CD14-positive monocyte (primary cell): ENCODE results near the gene RNF212B. TPM values are rescaled to one million over a fixed set of nuclear protein-coding genes. Genes with fewer than 3 reads are reported as not detected.

Source experiments
- DNase-seq, 3 donors: peaks; one replicate each; pipeline ENCODE4 v3.0.0-alpha.2; 2011 to 2022
- H2AFZ ChIP-seq: 2 replicates; pipeline ENCODE4 v1.6.0; 2012; ENCODE audit warnings: mild to moderate bottlenecking, low read depth, low read length, inconsistent platforms; ENCODE audit not compliant: insufficient read depth, poor library complexity, severe bottlenecking
- H3K27ac ChIP-seq, 2 donors: 1 replicate in 1 of 2; 2 replicates in 1 of 2; pipeline ENCODE4 v1.5.1; 2012 to 2013; ENCODE audit warnings: low read length in 2 of 2, control low read depth in 1 of 2, inconsistent platforms in 1 of 2, low read depth in 1 of 2, mild to moderate bottlenecking in 1 of 2
- H3K27me3 ChIP-seq, 2 donors: one replicate each; pipeline versions ENCODE4 v1.6.0 to v1.6.1; 2011 to 2013; ENCODE audit warnings: low read length in 2 of 2; ENCODE audit not compliant: control insufficient read depth in 2 of 2, insufficient read depth in 2 of 2
- H3K36me3 ChIP-seq, 2 donors: replicated peaks in 1 of 2; 1 replicate in 1 of 2; 2 replicates in 1 of 2; pipeline versions ENCODE4 v1.5.1 to v1.6.1; 2012 to 2013; ENCODE audit warnings: low read length in 2 of 2, control low read depth in 1 of 2, inconsistent platforms in 1 of 2, mild to moderate bottlenecking in 1 of 2; ENCODE audit not compliant: insufficient read depth in 2 of 2, control insufficient read depth in 1 of 2
- H3K4me1 ChIP-seq, 2 donors: 1 replicate in 1 of 2; 2 replicates in 1 of 2; pipeline versions ENCODE4 v1.5.1 to v1.6.1; 2012 to 2013; ENCODE audit warnings: low read length in 2 of 2, control low read depth in 1 of 2, inconsistent platforms in 1 of 2, mild to moderate bottlenecking in 1 of 2, moderate library complexity in 1 of 2; ENCODE audit not compliant: insufficient read depth in 2 of 2, control insufficient read depth in 1 of 2
- H3K4me2 ChIP-seq: replicated peaks from 2 replicates; pipeline ENCODE3; 2012; ENCODE audit warnings: low read length, moderate library complexity, mild to moderate bottlenecking; ENCODE audit not compliant: poor library complexity, severe bottlenecking; ENCODE audit errors: extremely low read depth
- H3K4me3 ChIP-seq, 3 experiments: fragments of 200-600 bp in 1 of 3; sonication (generic) in 1 of 3; replicated peaks in 1 of 3; 1 replicate in 2 of 3; 2 replicates in 1 of 3; pipeline ENCODE4 v1.5.1; 2011 to 2013; ENCODE audit warnings: low read length in 3 of 3, mild to moderate bottlenecking in 3 of 3, control low read depth in 2 of 3, low read depth in 2 of 3, inconsistent platforms in 1 of 3, moderate library complexity in 1 of 3
- H3K79me2 ChIP-seq: 2 replicates; pipeline ENCODE4 v1.6.0; 2012; ENCODE audit warnings: mild to moderate bottlenecking, control low read depth, inconsistent platforms, low read length, moderate library complexity; ENCODE audit not compliant: insufficient read depth
- H3K9ac ChIP-seq: 2 replicates; pipeline ENCODE4 v1.6.0; 2017; ENCODE audit warnings: low read length, mild to moderate bottlenecking; ENCODE audit not compliant: insufficient read depth, poor library complexity, severe bottlenecking
- H3K9me3 ChIP-seq, 2 donors: replicated peaks in 1 of 2; 1 replicate in 1 of 2; 2 replicates in 1 of 2; pipeline versions ENCODE4 v1.5.1 to v1.6.1; 2012 to 2013; ENCODE audit warnings: low read length in 2 of 2, control low read depth in 1 of 2; ENCODE audit not compliant: control insufficient read depth in 1 of 2, insufficient read depth in 1 of 2
- H4K20me1 ChIP-seq: 2 replicates; pipeline ENCODE4 v1.6.0; 2012; ENCODE audit warnings: mild to moderate bottlenecking, low read length, control low read depth, moderate library complexity; ENCODE audit not compliant: insufficient read depth
- H3K27ac Mint-ChIP-seq, 7 donors: one replicate each; pipeline ENCODE4 v1.8.0; 2020; ENCODE audit warnings: mild to moderate bottlenecking in 7 of 7, mixed read lengths in 7 of 7, moderate library complexity in 6 of 7, inconsistent platforms in 2 of 7
- H3K27me3 Mint-ChIP-seq, 3 donors: one replicate each; pipeline ENCODE4 v1.8.0; 2021 to 2022; ENCODE audit warnings: low read depth in 3 of 3, mild to moderate bottlenecking in 3 of 3, mixed read lengths in 3 of 3, moderate library complexity in 3 of 3, inconsistent platforms in 1 of 3
- H3K36me3 Mint-ChIP-seq, 2 donors: one replicate each; pipeline ENCODE4 v1.8.0; 2020; ENCODE audit warnings: mixed read lengths in 2 of 2, inconsistent platforms in 1 of 2, mild to moderate bottlenecking in 1 of 2
- H3K4me1 Mint-ChIP-seq: one replicate; pipeline ENCODE4 v1.8.0; 2020; ENCODE audit warnings: mild to moderate bottlenecking, mixed read lengths
- H3K4me3 Mint-ChIP-seq, 2 donors: one replicate each; pipeline ENCODE4 v1.8.0; 2020; ENCODE audit warnings: mild to moderate bottlenecking in 2 of 2, mixed read lengths in 2 of 2, moderate library complexity in 1 of 2
- H3K9me3 Mint-ChIP-seq, 7 donors: one replicate each; pipeline ENCODE4 v1.8.0; 2020 to 2022; ENCODE audit warnings: mixed read lengths in 7 of 7, mild to moderate bottlenecking in 6 of 7, moderate library complexity in 6 of 7, inconsistent platforms in 2 of 7
- CTCF ChIP-seq: fragments of 200-600 bp; IDR thresholded peaks from one replicate; pipeline ENCODE4 v1.8.0; 2022; ENCODE audit warnings: antibody characterized with exemption, mild to moderate bottlenecking
- WGBS: methylation state at CpG from one replicate; pipeline ENCODE4 v1.1.5; 2013; ENCODE audit warnings: missing lambda C conversion rate; ENCODE audit not compliant: insufficient coverage; 5-methylcytosine and 5-hydroxymethylcytosine counted together
- intact Hi-C, 2 donors: fragments of 100-400 bp; cut with micrococcal nuclease; formaldehyde crosslinking; loops; one replicate each; pipeline versions ENCODE4 v1.15.0 to v1.15.1; 2023
- polyA plus RNA-seq, 3 donors: library from polyadenylated mRNA; depleted of rRNA in 1 of 3; unstranded in 2 of 3; stranded (reverse) in 1 of 3; fragments of 300-500 nt in 2 of 3; fragments of >200 nt in 1 of 3; fragmentation: Illumina TruSeq in 2 of 3; gene quantifications; 1 replicate in 2 of 3; 2 replicates in 1 of 3; pipeline ENCODE4 v1.2.3, GENCODE V29; 2012 to 2021

Gene RNF212B
- polyA plus RNA-seq, 3 donors, result not detected

- no peak for TF ChIP-seq CTCF
- peaks cover 2 to 3% (median 3%) of the 10 kb centered on the region in 3 donors for H3K27me3 Mint-ChIP-seq
- Histone ChIP-seq H4K20me1 (no peaks in the 10 kb centered on the region), H2AFZ (no peak overlapping the region), H3K4me3 (no peak overlapping the region), H3K27ac (no peak overlapping the region), H3K9me3 (no peaks in the 10 kb centered on the region), H3K27me3 (no peaks in the 10 kb centered on the region), H3K36me3 (no peaks in the 10 kb centered on the region), H3K4me1 (no peaks in the 10 kb centered on the region), H3K9ac (no peak overlapping the region), H3K79me2 (no peaks in the 10 kb centered on the region), H3K4me2 (no peak overlapping the region)
- no peaks in the 10 kb centered on the region for H3K36me3 Mint-ChIP-seq
- peaks cover 0 to 3% (median 0%) of the 10 kb centered on the region in 7 donors for H3K9me3 Mint-ChIP-seq
- no peak overlapping the region for H3K4me3 Mint-ChIP-seq
- no CpG with 5 or more reads among the region's 3 CpGs for WGBS
- no peak for DNase-seq
- no peak overlapping the region for H3K27ac Mint-ChIP-seq
- intact Hi-C loops, result no loop called here
- H3K4me1 Mint-ChIP-seq, result no peaks in the 10 kb centered on the region
These were observed 30.6 kb upstream of the RNF212B start for GRCh38 chr14:23207146-23207540.

- no peak overlapping the region for H3K4me3 Mint-ChIP-seq
These were observed 29.4 kb upstream of the RNF212B start for GRCh38 chr14:23208324-23208723.

More at GRCh38 chr14:23208324-23208723, 29.4 kb upstream of the RNF212B start:
- Histone ChIP-seq H2AFZ (no peak overlapping the region), H3K4me3 (no peak overlapping the region), H3K4me1 (no peaks in the 10 kb centered on the region), H3K27ac (no peak overlapping the region), H3K79me2 (no peaks in the 10 kb centered on the region), H3K27me3 (no peaks in the 10 kb centered on the region), H3K4me2 (no peak overlapping the region), H4K20me1 (no peaks in the 10 kb centered on the region), H3K9ac (no peak overlapping the region), H3K9me3 (no peaks in the 10 kb centered on the region), H3K36me3 (no peaks in the 10 kb centered on the region)
- TF ChIP-seq CTCF, result no peak
- Mint-ChIP-seq H3K36me3 (no peaks in the 10 kb centered on the region), H3K27ac (no peak overlapping the region), H3K9me3 (peaks cover 0 to 1% (median 0%) of the 10 kb centered on the region in 7 donors), H3K27me3 (peaks cover 2 to 4% (median 3%) of the 10 kb centered on the region in 3 donors), H3K4me1 (no peaks in the 10 kb centered on the region)
- intact Hi-C loops, result no loop called here
- DNase-seq, result no peak
